SU-DHL-6 (cell line): ENCODE results near the gene PACS2.
"Not testable (repeated sequence)": the region's sequence is repeated elsewhere in the genome, so short reads cannot be mapped to it uniquely, and the experiment has no call there.

Experiments
- H2AFZ ChIP-seq: fragments of 200-600 bp; sonication (generic); 2 replicates; pipeline ENCODE4 v1.6.1; 2014; ENCODE audit warnings: low read depth, mild to moderate bottlenecking, moderate library complexity, mixed read lengths, antibody characterized with exemption, low read length; ENCODE audit not compliant: severe bottlenecking
- H3F3A ChIP-seq: fragments of 200-600 bp; shearing (Covaris generic); 2 replicates; pipeline ENCODE4 v1.6.0; 2016; ENCODE audit warnings: antibody characterized with exemption, mild to moderate bottlenecking; ENCODE audit not compliant: insufficient read depth
- H3K27ac ChIP-seq: fragments of 200-600 bp; sonication (generic); 2 replicates; pipeline ENCODE4 v1.5.1; 2016; ENCODE audit warnings: low read depth, mild to moderate bottlenecking, low read length, moderate library complexity, mixed read lengths
- H3K27me3 ChIP-seq: fragments of 200-600 bp; sonication (generic), shearing (Covaris generic); 2 replicates; pipeline ENCODE4 v1.6.0; 2014; ENCODE audit warnings: mild to moderate bottlenecking, low read length
- H3K36me3 ChIP-seq: fragments of 200-600 bp; sonication (generic); 2 replicates; pipeline ENCODE4 v1.6.1; 2014; ENCODE audit warnings: mild to moderate bottlenecking, low read length, mixed read lengths
- H3K4me2 ChIP-seq: fragments of 300-600, 200-600 bp; shearing (Covaris generic), sonication (generic); 2 replicates; pipeline ENCODE4 v1.6.0; 2014; ENCODE audit warnings: low read length, low read depth, mild to moderate bottlenecking; ENCODE audit not compliant: poor library complexity, severe bottlenecking
- H3K4me3 ChIP-seq: fragments of 200-600 bp; sonication (generic); 2 replicates; pipeline ENCODE4 v1.5.1; 2014; ENCODE audit warnings: antibody characterized with exemption, low read length, mild to moderate bottlenecking, mixed read lengths; ENCODE audit not compliant: insufficient read depth, poor library complexity, severe bottlenecking
- H3K79me2 ChIP-seq: fragments of 200-600 bp; sonication (generic); 2 replicates; pipeline ENCODE4 v1.6.1; 2014; ENCODE audit warnings: mild to moderate bottlenecking, low read length, moderate library complexity; ENCODE audit not compliant: insufficient read depth
- H3K9ac ChIP-seq: fragments of 200-600 bp; sonication (generic); 2 replicates; pipeline ENCODE4 v1.7.0; 2014; ENCODE audit warnings: mild to moderate bottlenecking, low read length
- H3K9me2 ChIP-seq: fragments of 200-600 bp; sonication (generic); replicated peaks from 2 replicates; pipeline ENCODE4 v1.6.1; 2014; ENCODE audit warnings: low read length; ENCODE audit not compliant: insufficient read depth
- H3K9me3 ChIP-seq: fragments of 200-600 bp; sonication (generic); 2 replicates; pipeline ENCODE4 v1.6.1; 2014; ENCODE audit warnings: low read length, mixed read lengths; ENCODE audit not compliant: insufficient read depth
- H4K20me1 ChIP-seq: fragments of 200-600 bp; sonication (generic); 2 replicates; pipeline ENCODE4 v1.6.1; 2014; ENCODE audit warnings: low read depth, mild to moderate bottlenecking, antibody characterized with exemption, low read length, moderate library complexity, mixed read lengths
- EZH2phosphoT487 ChIP-seq: fragments of 200-600 bp; sonication (generic), shearing (Covaris generic); conservative IDR thresholded peaks from 2 replicates; pipeline ENCODE4 v1.6.1; 2018; ENCODE audit warnings: mild to moderate bottlenecking, antibody characterized with exemption, low read length, moderate library complexity, mixed read lengths
- TF ChIP-seq, protein P1 (sequence below): fragments of 200-600 bp; sonication (generic); IDR thresholded peaks from one replicate; pipeline ENCODE4 v1.5.1; 2017; ENCODE audit warnings: antibody characterized with exemption, mild to moderate bottlenecking, low read length, moderate library complexity; ENCODE audit not compliant: insufficient read depth, poor library complexity, severe bottlenecking

The PACS2 gene

DNA sequence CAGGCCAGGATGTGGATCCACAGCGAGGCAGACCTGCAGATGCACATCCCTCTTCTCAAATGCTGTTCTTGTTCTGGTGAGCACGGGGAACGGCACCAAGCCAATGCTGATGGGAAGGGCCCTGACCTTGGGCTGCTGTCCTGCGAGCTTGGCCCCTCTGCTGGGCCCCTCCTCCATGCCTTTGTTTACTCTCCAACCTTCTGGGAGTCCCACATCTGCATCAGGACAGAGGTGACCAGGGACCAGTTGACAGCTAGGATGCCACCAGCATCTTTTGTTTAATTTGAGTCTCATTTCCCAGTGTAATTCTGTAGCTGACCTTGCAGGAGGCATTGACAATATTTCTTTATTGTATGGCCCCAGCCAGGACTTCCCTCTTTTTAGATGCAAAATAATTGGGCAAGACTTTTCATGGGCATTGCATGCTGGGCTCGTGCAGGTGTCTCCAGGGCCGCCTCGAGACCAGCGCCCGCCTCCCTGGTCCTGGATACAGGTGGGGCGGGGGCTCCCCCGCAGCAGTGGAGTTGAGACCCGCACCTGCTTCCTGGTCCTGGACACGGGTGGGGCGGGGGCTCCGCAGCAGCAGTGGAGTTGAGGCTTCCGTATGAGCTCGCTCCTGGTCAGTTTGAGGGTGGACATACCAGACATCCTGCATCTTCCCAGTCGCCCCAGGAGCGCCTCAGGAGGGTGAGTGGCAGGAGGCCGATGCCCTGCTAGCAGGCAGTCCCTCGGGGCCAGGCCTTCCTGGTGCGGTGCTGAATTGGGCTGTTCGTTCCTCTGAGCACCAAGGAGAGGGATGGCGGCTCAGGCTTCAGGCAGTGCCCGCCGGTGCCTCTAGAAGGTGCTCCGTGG is 11.4 kb downstream of the PACS2 start:
- Histone ChIP-seq H3K4me2 (no peak overlapping the region), H3K4me3 (no peak overlapping the region), H3K9ac (no peak overlapping the region), H3K9me2 (no peaks in the 10 kb centered on the region), H3K36me3 (no peaks in the 10 kb centered on the region), H4K20me1 (peaks cover 6% of the 10 kb centered on the region; the same call in 1 of the 2 replicates), H3K27me3 (no peaks in the 10 kb centered on the region), H3K79me2 (peaks cover 4% of the 10 kb centered on the region; the same call in 1 of the 2 replicates), H3K9me3 (no peaks in the 10 kb centered on the region), H2AFZ (no peak overlapping the region), H3K27ac (no peak overlapping the region), H3F3A (no peaks in the 10 kb centered on the region)
- TF ChIP-seq, protein P1, sequence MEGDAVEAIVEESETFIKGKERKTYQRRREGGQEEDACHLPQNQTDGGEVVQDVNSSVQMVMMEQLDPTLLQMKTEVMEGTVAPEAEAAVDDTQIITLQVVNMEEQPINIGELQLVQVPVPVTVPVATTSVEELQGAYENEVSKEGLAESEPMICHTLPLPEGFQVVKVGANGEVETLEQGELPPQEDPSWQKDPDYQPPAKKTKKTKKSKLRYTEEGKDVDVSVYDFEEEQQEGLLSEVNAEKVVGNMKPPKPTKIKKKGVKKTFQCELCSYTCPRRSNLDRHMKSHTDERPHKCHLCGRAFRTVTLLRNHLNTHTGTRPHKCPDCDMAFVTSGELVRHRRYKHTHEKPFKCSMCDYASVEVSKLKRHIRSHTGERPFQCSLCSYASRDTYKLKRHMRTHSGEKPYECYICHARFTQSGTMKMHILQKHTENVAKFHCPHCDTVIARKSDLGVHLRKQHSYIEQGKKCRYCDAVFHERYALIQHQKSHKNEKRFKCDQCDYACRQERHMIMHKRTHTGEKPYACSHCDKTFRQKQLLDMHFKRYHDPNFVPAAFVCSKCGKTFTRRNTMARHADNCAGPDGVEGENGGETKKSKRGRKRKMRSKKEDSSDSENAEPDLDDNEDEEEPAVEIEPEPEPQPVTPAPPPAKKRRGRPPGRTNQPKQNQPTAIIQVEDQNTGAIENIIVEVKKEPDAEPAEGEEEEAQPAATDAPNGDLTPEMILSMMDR, result no peak
- TF ChIP-seq EZH2phosphoT487, result no peak

DNA sequence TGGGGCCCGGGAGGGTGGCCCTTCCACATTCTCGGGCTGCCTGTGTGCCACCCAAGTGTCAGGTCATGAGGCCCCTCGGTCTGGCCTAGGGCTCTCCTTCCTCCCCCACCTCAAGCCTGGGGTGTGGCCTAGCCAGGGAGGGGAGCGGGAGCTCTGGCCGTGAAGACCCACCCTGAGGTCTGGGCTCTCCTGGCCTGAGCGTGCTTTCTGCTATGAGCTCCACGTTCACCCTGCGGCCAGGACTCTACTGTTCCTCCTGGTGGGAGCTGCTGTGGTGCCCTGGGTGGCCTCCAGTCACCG is 12.0 kb downstream of the PACS2 start:
- Histone ChIP-seq H3K79me2 (peaks cover 4% of the 10 kb centered on the region; the same call in 1 of the 2 replicates), H3K27ac (no peak overlapping the region), H2AFZ (no peak overlapping the region), H3K9me3 (no peaks in the 10 kb centered on the region), H3K27me3 (no peaks in the 10 kb centered on the region), H3K4me3 (no peak overlapping the region), H3K36me3 (no peaks in the 10 kb centered on the region), H3F3A (no peaks in the 10 kb centered on the region), H3K4me2 (no peak overlapping the region), H3K9me2 (no peaks in the 10 kb centered on the region), H3K9ac (no peak overlapping the region), H4K20me1 (peaks cover 6% of the 10 kb centered on the region; the same call in 1 of the 2 replicates)
- TF ChIP-seq EZH2phosphoT487, result no peak
- TF ChIP-seq, protein P1, result no peak

DNA sequence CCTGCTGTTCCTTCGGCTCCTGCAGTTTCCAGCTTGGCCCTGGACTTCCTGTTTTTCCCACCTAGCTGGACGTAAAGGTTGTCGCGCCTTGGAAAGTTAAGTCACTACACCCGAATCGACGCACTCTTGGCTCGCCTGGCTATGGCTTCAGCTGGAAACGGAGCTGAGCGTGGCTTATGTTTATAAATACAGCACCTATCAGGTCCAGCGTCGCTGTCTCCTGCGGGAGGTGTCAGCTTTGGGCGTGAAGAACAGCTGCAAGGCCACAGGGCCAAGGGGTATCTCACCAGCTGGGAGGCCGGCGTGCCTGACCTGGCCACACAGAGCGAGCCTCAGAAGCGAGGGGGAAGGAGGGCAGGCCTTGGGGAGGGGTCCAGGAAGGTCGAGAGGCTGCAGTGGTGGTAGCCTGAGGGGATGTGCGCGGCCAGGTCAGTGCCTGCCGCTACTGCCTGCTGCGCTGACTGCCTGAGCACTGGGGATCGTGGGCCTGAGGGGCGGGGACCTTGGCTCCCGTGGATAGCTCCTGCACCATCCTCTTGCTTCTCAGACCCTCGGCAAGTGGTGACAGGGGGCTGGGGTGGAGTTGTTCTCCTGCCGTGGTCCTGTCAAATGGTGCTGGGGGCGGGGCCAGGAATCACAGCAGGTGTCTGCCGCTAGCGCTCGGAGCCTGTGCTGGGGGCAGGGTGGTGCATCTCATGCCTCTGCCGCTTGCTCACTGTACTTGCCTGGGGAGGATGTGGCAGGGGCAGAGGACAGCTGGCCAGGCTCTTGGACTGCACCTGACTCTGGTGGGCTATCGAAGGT is 12.5 kb downstream of the PACS2 start:
- no peak for TF ChIP-seq EZH2phosphoT487
- TF ChIP-seq, protein P1, result no peak
- H3K36me3 ChIP-seq, result no peaks in the 10 kb centered on the region
- H4K20me1 ChIP-seq, result peaks cover 6% of the 10 kb centered on the region; the same call in 1 of the 2 replicates
- no peak overlapping the region for H2AFZ ChIP-seq
- peaks cover 4% of the 10 kb centered on the region; the same call in 1 of the 2 replicates for H3K79me2 ChIP-seq
- no peaks in the 10 kb centered on the region for H3K27me3 ChIP-seq
- H3K4me2 ChIP-seq, result no peak overlapping the region
- H3F3A ChIP-seq, result no peaks in the 10 kb centered on the region
- no peak overlapping the region for H3K4me3 ChIP-seq
- H3K9me3 ChIP-seq, result no peaks in the 10 kb centered on the region
- H3K9ac ChIP-seq, result no peak overlapping the region
- no peaks in the 10 kb centered on the region for H3K9me2 ChIP-seq
- no peak overlapping the region for H3K27ac ChIP-seq

DNA sequence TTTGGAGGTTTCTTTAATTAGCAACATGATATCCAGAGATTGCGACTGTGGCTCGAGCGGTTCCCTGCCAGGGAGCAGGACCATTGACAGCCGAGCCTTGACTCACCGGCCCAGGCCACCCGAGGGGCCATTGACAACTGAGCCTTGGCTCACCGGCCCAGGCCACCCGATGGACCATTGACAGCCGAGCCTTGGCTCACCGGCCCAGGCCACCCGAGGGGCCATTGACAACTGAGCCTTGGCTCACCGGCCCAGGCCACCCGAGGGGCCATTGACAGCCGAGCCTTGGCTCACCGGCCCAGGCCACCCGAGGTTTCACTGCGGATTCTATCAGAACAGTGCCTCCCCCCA is 13.1 kb downstream of the PACS2 start:
- not testable (repeated sequence) for H3K79me2 ChIP-seq, H3K9me3 ChIP-seq, H3K36me3 ChIP-seq, H3K27ac ChIP-seq, H2AFZ ChIP-seq, H4K20me1 ChIP-seq, H3K27me3 ChIP-seq, H3K4me3 ChIP-seq, H3K9me2 ChIP-seq, H3K4me2 ChIP-seq, H3F3A ChIP-seq, H3K9ac ChIP-seq
